Fibroblast of lung (primary cell): ENCODE measurements around the gene INPP5A.

Experiments used
- CTCF ChIP-seq, 2 donors: IDR thresholded peaks in 1 of 2; conservative IDR thresholded peaks in 1 of 2; 1 replicate in 1 of 2; 2 replicates in 1 of 2; pipeline ENCODE4 v1.5.1; 2011 to 2012; ENCODE audit warnings: low read length in 2 of 2, control low read depth in 1 of 2, inconsistent platforms in 1 of 2, low read depth in 1 of 2, mild to moderate bottlenecking in 1 of 2
- EZH2 ChIP-seq: IDR thresholded peaks from 2 replicates; pipeline ENCODE4 v1.5.1; 2012; ENCODE audit warnings: low read length, control low read depth, mild to moderate bottlenecking; ENCODE audit errors: missing control alignments

DNA sequence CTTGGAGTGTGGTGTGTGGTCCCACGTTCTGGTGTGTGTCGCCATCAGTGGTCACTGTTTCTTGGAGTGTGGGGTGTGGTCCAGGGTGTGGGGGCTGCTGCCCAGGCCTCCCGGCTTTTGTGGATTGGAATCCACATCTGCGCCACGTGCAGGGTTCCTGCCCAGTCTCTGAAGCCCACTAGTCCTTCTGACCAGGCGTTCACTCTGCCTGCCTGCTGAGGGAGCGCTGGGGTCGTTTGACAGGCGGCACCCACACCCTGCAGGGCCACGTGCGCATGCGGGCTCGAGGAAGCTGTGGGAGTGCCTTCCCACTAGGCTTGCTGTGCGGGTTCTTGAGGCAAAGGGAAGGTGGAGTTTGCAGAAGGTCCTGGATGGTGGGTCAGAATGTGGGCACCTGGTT, 51.4 kb downstream of the INPP5A start:
- TF ChIP-seq CTCF (conservative IDR thresholded peaks at IDR 0.05 in 1 of 2, IDR thresholded peaks at IDR 0.05 in 1 of 2; ENCODE audit: low read depth in 1 of 2, low read length in 2 of 2), result no peak
- no peak for TF ChIP-seq EZH2
